ENCODE results near the gene RDH14.

GRCh38 chr2:18588049-18588448, 27.6 kb upstream of the RDH14 start:
- TF ChIP-seq, protein P1, sequence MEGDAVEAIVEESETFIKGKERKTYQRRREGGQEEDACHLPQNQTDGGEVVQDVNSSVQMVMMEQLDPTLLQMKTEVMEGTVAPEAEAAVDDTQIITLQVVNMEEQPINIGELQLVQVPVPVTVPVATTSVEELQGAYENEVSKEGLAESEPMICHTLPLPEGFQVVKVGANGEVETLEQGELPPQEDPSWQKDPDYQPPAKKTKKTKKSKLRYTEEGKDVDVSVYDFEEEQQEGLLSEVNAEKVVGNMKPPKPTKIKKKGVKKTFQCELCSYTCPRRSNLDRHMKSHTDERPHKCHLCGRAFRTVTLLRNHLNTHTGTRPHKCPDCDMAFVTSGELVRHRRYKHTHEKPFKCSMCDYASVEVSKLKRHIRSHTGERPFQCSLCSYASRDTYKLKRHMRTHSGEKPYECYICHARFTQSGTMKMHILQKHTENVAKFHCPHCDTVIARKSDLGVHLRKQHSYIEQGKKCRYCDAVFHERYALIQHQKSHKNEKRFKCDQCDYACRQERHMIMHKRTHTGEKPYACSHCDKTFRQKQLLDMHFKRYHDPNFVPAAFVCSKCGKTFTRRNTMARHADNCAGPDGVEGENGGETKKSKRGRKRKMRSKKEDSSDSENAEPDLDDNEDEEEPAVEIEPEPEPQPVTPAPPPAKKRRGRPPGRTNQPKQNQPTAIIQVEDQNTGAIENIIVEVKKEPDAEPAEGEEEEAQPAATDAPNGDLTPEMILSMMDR (IDR thresholded peaks at IDR 0.05 in 8 of 11, conservative IDR thresholded peaks at IDR 0.05 in 3 of 11), result no peak
- no peak for TF ChIP-seq POLR2A (IDR thresholded peaks at IDR 0.05)
